Measurements from ENCODE around the gene P2RX3.
A peak's percentile ranks its signal among the peaks of the same experiment; 100 is the strongest.
"Not testable (repeated sequence)": the region's sequence is repeated elsewhere in the genome, so short reads cannot be mapped to it uniquely, and the experiment has no call there.

The P2RX3 gene

DNA sequence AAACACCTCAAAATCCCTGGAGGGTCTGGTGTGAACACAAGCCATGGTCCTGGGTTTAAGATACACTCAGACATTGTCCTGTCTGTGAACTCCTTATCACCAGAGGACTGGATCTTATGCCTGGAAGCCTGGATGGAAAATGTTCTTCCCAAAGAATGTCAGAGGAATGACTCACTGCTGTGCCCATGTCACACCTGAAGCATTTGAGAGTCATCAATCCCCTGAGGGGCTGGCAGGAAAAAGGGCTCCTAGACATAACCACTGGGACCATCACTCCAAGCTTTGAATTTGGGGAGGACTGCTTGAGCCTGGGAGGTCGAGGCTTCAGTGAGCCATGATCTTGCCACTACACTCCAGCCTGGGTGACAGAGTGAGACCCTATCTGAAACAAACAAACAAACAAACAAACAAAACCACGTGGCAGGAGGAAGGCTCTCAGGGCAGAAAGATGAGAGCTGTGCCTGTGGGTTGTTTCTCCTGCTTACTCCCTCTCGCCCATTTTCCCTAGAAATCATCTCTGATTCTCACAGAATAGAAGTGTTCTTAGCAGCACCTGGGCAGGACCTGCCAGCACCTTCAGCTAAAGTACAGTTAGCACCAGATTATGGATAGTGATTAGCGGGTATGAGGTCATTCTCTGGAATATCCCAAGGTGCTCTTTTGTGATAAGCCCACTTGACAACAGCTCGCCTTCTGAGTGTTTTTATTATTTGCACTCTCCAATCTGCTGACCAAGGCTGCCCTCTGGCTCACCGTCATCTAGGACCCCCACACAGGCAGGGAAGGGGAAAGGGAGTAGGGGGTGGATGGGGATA lies 64.2 kb downstream of the P2RX3 start:
- H3K27ac Mint-ChIP-seq = peak overlapping the region; percentile 56
- H3K4me3 Mint-ChIP-seq = no peak overlapping the region
- DNase-seq (ENCODE audit: low spot score in 2 of 2) = no peak
- peaks cover 34% of the 10 kb centered on the region for H3K4me1 Mint-ChIP-seq
- peaks cover 61% of the 10 kb centered on the region for H3K36me3 Mint-ChIP-seq
- H3K9me3 Mint-ChIP-seq = no peaks in the 10 kb centered on the region
- ATAC-seq = no peak

DNA sequence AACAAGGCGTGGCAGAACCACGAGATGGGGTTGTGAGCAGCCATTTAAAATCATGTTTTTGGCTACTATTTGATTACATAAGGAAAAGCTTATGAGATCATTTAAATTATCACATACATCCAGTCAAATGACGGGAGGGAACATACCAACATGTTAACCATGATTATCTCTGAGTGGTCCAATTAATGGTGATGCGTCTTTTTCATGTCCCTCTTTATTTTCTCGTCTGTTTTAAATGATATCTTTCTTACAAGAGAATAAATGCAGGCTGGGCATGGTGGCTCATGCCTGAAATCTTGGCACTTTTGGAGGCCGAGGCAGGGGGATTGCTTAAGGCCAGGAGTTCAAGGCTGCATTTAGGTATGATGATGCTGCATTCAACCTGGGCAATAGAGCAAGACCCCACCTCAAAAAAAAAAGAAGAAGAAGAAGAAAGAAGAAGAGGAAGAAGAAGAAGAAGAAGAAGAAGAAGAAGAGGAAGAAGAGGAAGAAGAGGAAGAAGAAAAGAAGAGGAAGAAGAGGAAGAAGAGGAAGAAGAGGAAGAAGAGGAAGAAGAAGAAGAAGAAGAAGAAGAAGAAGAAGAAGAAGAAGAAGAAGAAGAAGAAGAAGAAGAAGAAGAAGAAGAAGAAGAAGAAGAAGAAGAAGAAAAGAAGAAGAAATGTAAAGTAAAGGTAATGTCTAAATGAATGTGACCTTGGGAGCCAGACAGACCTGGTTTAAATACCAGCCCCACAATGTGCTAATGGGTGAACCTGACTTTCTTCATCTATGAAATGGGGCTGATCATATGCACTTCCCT lies 65.0 kb downstream of the P2RX3 start:
- Mint-ChIP-seq H3K27ac (peak overlapping the region; percentile 56), H3K4me1 (peaks cover 38% of the 10 kb centered on the region), H3K36me3 (peaks cover 69% of the 10 kb centered on the region)
- not testable (repeated sequence) for DNase-seq (ENCODE audit: low spot score in 2 of 2); H3K4me3 Mint-ChIP-seq; ATAC-seq; H3K9me3 Mint-ChIP-seq

DNA sequence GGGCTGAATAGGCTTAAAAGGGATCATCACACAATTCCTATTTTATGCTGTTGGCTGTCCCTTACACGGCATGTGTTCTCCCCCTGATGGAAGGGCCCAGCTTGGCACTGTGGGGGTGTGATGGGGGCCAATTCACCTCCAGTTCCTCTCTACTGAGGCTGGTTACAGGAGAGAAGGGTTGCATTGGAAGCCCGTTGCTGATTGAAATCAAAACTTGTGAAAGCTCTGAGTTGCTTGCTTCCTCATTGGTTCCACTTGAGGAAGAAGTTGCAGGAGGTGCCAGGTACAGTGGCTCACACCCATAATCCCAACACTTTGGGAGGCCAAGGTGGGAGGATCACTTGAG lies 65.6 kb downstream of the P2RX3 start:
- H3K27ac Mint-ChIP-seq = no peak overlapping the region
- H3K9me3 Mint-ChIP-seq = no peaks in the 10 kb centered on the region
- peaks cover 38% of the 10 kb centered on the region for H3K4me1 Mint-ChIP-seq
- no peak for DNase-seq (ENCODE audit: low spot score in 2 of 2)
- peaks cover 74% of the 10 kb centered on the region for H3K36me3 Mint-ChIP-seq
- no peak overlapping the region for H3K4me3 Mint-ChIP-seq
- ATAC-seq = no peak

DNA sequence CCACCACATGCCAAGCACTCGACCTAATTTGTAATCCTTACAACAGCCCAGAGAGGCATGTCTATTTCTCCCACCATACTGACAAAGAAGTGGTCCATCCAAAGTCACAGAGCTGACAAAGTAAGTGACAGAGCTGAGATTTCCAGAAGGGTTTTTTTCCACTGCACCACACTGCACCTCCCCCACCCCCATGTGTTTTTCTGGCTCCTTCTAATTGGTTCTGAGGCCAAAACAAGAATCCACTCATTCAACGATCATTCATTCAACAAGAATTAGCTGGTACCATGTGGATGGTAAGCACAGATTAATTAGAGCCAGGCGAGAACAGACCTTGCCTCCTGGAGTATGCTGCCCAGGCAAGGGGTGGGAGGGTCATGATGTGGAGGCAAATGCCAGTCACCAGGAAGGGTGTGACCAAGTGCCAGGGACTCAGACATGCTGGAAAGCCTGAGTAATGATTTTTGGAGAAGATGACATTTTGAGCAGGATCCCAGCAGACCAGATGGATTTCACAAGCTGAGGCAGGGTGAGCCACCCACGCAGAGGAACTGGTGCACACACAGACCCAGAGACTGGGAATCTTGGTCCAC lies 67.2 kb downstream of the P2RX3 start:
- Mint-ChIP-seq H3K27ac (peak overlapping the region; percentile 78), H3K4me1 (peaks cover 51% of the 10 kb centered on the region), H3K36me3 (peaks cover 90% of the 10 kb centered on the region), H3K4me3 (peak overlapping the region; percentile 17), H3K9me3 (no peaks in the 10 kb centered on the region)
- DNase-seq (ENCODE audit: low spot score in 2 of 2) (no peak), ATAC-seq (no peak)

DNA sequence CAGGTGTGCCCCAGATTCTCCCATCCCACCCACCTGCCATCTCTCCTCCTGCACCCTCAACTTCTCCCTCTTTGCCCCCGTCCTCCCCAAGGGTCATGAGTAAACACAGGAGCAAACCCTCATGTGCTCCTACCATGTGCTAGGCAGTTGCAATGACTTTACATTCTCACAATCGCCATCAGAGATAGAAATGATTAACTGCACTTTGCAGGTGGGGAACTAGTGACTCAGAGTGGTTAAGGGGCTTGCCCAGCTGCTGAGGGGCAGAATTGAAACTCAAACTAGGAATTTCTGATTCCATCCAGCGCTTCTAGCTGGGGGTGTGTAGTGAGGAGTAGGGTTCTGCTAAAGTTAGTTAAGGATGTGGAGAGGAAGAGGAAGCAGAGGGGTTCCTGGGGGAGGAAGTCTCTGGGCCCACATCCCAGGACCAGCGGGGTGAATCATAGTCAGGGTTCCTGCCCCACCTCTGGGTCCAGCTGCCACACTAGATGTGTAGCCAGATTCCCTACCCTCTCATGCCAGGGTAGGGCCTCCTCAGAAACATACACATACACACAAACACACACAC lies 68.3 kb downstream of the P2RX3 start:
- peak; percentile 23 to 72 for DNase-seq (ENCODE audit: low spot score in 2 of 2)

DNA sequence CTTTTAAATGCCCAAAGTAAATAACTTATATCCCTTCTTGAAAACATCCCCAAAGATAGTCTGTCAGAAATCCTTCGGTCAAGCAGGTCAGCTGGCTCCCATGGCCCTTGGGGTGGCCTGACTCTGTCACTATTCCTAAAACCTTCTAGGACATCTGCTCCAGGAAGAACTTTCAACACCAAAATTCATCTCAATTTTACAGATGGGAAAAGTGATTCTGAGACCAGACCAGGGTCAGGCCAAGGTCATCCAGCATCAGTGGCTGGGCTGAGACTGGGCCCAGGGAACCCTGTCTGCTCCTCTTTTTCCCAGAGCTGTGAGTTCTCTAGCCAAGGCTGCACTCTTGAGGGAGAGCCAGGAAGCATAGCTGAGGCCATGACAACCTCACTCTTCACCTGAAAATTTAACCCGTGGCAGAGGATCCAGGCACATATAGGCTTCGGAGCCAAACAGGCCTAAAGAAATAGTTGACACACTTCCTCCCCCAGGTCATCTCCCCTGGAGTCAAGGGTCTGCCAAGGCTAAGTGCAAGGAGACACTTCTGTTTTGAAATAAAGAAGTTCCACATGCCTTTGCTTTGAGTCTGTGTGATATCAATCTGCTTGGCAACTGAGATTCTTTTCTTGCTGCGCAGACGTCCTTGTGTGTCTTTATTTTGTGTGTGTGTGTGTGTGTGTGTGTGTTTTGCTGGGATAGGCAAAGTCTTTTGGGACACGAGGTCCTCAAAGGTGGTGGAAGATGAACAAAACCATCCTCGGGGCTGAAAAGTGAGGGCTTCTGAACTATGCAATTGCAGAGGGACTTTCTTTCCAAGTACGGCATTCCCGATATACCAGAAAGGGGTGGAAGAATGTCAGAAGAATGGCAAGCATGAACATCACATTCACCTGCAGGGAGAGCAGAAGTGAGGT lies 69.1 kb downstream of the P2RX3 start:
- no peak for ATAC-seq
- Mint-ChIP-seq H3K4me1 (peaks cover 56% of the 10 kb centered on the region), H3K9me3 (no peaks in the 10 kb centered on the region), H3K4me3 (peak overlapping the region; percentile 17), H3K27ac (peak overlapping the region; percentile 78), H3K36me3 (peaks cover 100% of the 10 kb centered on the region)
- DNase-seq (ENCODE audit: low spot score in 2 of 2) = no peak

More for the DNA sequence above, 68.3 kb downstream of the P2RX3 start:
- peak overlapping the region; percentile 17 for H3K4me3 Mint-ChIP-seq
- peak; percentile 96 for ATAC-seq
- H3K4me1 Mint-ChIP-seq = peaks cover 56% of the 10 kb centered on the region
- H3K36me3 Mint-ChIP-seq = peaks cover 99% of the 10 kb centered on the region
- peak overlapping the region; percentile 78 for H3K27ac Mint-ChIP-seq
- no peaks in the 10 kb centered on the region for H3K9me3 Mint-ChIP-seq

DNA sequence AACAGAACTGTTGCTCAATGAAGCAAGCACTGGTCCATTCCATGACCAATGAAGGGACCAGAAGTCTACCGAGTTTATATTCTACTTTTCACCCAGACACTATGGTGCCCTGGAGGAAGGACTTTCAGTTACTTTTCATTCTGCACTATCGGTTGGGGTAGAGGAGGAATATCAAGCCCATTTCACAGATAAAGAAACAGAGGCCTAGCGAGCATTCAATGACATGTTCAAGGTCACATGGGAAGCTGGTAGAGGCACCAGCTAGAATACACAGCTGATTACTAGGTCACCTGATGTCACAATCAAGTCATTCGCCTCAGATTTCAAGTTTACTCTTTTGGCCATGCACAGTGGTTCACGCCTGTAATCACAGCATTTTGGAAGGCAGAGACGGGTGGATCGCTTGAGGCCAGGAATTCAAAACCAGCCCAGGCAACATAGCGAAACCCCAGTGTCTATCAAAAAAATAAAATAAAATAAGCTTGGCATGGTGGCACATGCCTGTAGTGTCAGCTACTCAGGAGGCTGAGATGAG lies 69.9 kb downstream of the P2RX3 start:
- H3K4me3 Mint-ChIP-seq = no peak overlapping the region
- H3K4me1 Mint-ChIP-seq = peaks cover 60% of the 10 kb centered on the region
- ATAC-seq (no peak), DNase-seq (ENCODE audit: low spot score in 2 of 2) (no peak)
- H3K27ac Mint-ChIP-seq = peak overlapping the region; percentile 51
- peaks cover 100% of the 10 kb centered on the region for H3K36me3 Mint-ChIP-seq
- H3K9me3 Mint-ChIP-seq = no peaks in the 10 kb centered on the region

DNA sequence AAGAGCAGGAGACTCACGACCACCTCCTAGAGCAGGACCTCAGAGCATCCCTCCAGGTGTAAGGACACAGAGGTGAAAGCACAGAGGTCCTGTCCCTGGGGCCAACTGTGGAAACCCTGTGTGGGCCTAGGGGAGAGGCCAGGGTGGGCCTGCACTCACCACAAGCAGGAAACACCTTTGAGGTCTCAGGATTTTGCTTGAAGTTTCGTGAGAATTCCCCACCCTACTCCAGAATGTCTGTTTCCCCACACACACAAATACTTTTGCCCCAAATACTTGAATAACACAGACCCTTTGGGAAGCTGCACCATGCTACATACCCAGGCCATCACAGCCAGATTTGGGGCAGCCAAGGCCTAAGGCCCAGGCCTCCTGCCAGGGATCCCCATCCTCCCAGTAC lies 70.6 kb downstream of the P2RX3 start:
- H3K4me3 Mint-ChIP-seq = no peak overlapping the region
- DNase-seq (ENCODE audit: low spot score in 2 of 2) (no peak), ATAC-seq (no peak)
- peak overlapping the region; percentile 51 for H3K27ac Mint-ChIP-seq
- peaks cover 100% of the 10 kb centered on the region for H3K36me3 Mint-ChIP-seq
- H3K4me1 Mint-ChIP-seq = peaks cover 64% of the 10 kb centered on the region
- no peaks in the 10 kb centered on the region for H3K9me3 Mint-ChIP-seq

DNA sequence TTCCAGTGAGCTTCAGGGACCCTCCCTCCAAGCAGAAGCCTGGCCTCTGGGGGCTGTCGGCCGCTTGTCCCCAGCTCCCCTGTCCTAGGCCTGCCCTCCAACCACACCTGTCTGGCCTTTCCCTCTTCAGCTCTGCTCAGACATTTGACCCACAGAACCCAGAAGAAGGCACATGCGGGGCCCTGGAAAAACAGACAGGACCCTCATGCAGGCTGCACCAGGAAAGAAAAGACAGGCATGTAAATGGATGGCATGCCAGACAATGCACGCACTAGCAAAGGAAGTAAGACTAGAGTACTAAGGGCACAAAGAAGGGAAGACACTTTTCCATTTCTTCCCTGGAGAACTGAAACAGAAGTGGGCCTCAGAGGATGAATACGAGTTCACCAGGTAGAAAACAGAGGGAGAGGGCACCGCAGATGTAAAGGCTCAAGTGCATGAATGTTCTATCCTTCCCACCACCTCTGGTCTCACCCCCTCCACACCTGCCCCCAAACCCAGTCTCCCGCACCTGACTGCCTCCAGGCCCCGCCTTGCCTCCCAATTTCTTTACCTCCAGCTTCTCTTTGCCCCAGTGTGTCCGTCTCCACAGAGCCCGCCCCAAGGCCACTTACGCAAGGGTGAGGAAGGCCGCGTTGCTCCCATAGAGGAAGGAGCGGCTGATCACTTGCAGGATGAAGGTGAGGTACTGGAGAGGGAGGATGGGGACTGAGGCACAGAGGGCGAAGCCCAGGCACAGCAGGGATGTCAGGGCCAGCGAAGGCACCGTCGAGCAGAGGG lies 71.4 kb downstream of the P2RX3 start:
- ATAC-seq (no peak), DNase-seq (ENCODE audit: low spot score in 2 of 2) (no peak)
- H3K4me3 Mint-ChIP-seq = no peak overlapping the region
- peak overlapping the region; percentile 51 for H3K27ac Mint-ChIP-seq
- no peaks in the 10 kb centered on the region for H3K9me3 Mint-ChIP-seq
- H3K36me3 Mint-ChIP-seq = peaks cover 100% of the 10 kb centered on the region
- H3K4me1 Mint-ChIP-seq = peaks cover 69% of the 10 kb centered on the region

DNA sequence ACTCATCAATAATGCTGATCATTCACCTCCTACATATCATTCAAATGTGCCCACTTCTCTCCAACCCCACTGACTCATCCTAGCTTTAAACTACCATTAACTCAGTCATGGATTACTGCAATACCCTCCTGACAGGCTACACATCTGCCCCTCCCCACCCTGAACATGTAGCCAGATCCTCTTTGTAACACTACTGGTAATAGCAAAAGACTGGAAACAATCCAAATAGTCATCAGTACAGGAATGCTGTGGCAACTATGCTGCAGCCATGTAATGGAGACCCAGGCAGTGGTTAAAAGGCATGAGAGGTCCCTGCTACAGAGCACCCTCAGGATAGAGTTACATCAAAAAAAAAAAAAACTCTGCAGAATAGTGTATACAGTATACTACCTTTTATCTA lies 72.1 kb downstream of the P2RX3 start:
- Mint-ChIP-seq H3K4me1 (peaks cover 70% of the 10 kb centered on the region), H3K27ac (peak overlapping the region; percentile 51), H3K4me3 (no peak overlapping the region), H3K36me3 (peaks cover 100% of the 10 kb centered on the region), H3K9me3 (no peaks in the 10 kb centered on the region)
- DNase-seq (ENCODE audit: low spot score in 2 of 2) (no peak), ATAC-seq (no peak)

DNA sequence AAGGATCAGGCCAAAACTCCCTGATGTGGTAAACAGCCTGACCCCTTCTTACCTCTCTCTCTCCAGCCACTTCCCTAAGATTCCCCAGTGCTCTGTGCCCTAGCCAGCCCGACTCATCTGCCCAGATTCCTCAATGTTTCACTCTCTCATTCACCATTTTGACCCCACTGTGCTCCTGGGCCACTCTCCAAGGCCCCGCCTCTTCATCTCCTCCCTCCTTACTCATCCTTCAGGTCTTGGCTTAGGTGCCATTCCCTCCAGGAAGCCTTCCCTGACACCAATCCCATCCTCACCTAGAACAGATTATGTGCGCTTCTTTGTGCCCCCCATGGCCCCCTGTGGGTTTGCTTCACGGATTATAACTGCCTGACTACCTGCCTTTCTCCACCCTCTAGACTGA lies 75.5 kb downstream of the P2RX3 start:
- H3K27ac Mint-ChIP-seq = peak overlapping the region; percentile 80
- DNase-seq (ENCODE audit: low spot score in 2 of 2) (no peak), ATAC-seq (no peak)
- peaks cover 100% of the 10 kb centered on the region for H3K36me3 Mint-ChIP-seq
- no peak overlapping the region for H3K4me3 Mint-ChIP-seq
- no peaks in the 10 kb centered on the region for H3K9me3 Mint-ChIP-seq
- peaks cover 62% of the 10 kb centered on the region for H3K4me1 Mint-ChIP-seq

DNA sequence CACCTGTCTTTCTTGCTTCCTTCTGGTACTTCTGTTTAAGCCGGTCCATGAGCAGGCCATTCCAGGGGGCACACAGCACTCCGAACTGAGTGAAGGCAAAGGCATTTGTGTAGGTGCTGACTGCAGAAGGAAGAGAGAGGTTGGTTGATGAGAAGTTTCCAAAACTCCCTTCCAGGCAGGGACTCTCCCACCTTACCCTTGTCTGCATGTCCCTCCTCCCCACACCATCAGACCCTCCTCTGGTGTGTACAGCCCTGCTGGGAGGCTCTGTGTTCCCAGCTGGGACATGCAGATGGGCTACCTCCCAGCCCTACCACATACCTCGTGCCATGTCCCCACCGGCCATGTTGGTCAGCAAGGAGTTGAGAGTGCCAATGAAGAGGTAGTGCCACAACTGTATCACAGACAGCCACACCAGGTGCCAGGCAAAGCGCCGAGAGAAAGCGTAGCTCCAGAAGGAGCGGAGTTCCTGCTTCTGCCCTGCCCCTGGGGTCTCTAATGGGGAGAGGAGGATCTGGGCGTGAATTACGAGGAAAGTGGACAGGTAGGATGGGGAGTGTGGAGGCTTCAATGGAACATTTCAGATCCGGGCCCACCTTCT lies 76.6 kb downstream of the P2RX3 start:
- H3K4me1 Mint-ChIP-seq = peaks cover 61% of the 10 kb centered on the region
- H3K36me3 Mint-ChIP-seq = peaks cover 100% of the 10 kb centered on the region
- H3K4me3 Mint-ChIP-seq = no peak overlapping the region
- peak overlapping the region; percentile 64 for H3K27ac Mint-ChIP-seq
- no peaks in the 10 kb centered on the region for H3K9me3 Mint-ChIP-seq
- DNase-seq (ENCODE audit: low spot score in 2 of 2) = no peak
- peak; percentile 26 for ATAC-seq

DNA sequence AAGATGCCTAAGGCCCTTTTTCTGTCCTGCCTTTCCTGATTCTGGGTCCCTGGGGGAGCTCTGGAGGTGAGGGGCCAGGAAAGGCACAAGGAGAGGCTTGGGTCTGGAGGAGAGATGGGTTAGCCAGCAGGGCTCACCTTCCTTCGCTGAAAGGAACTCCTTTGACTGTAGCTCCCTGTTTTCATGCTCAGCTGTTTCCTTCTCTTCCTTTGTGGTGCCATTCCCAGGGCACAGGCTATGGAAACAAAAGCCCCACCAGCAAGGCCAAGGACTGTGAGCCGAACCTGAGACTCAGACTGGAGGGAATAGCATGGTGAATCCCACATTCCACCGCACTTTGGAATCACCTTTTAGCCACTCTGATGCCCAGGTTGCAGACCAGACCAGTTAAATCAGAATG lies 78.3 kb downstream of the P2RX3 start:
- no peak for ATAC-seq
- DNase-seq (ENCODE audit: low spot score in 2 of 2) = no peak
- Mint-ChIP-seq H3K4me1 (peaks cover 65% of the 10 kb centered on the region), H3K4me3 (no peak overlapping the region), H3K27ac (peak overlapping the region; percentile 70), H3K36me3 (peaks cover 100% of the 10 kb centered on the region), H3K9me3 (no peaks in the 10 kb centered on the region)

Data from stimulated activated effector memory CD8-positive, alpha-beta T cell treated with anti-CD3 and anti-CD28 coated beads, Interleukin-12 subunit alpha, Interleukin-12 subunit beta, amount 100 ng/mL, for 72 hours (primary cell).